Stimulated activated CD4-positive, alpha-beta T cell treated with anti-CD3 and anti-CD28 coated beads, Interleukin-15, amount 100 ng/mL, for 24 hours (primary cell): Measurements from ENCODE around the gene PRUNE2.
"Not testable (repeated sequence)": the region's sequence is repeated elsewhere in the genome, so short reads cannot be mapped to it uniquely, and the experiment has no call there.

Source experiments
- DNase-seq: peaks from one replicate; pipeline ENCODE4 v3.0.0-alpha.2; 2020

The PRUNE2 gene

DNA sequence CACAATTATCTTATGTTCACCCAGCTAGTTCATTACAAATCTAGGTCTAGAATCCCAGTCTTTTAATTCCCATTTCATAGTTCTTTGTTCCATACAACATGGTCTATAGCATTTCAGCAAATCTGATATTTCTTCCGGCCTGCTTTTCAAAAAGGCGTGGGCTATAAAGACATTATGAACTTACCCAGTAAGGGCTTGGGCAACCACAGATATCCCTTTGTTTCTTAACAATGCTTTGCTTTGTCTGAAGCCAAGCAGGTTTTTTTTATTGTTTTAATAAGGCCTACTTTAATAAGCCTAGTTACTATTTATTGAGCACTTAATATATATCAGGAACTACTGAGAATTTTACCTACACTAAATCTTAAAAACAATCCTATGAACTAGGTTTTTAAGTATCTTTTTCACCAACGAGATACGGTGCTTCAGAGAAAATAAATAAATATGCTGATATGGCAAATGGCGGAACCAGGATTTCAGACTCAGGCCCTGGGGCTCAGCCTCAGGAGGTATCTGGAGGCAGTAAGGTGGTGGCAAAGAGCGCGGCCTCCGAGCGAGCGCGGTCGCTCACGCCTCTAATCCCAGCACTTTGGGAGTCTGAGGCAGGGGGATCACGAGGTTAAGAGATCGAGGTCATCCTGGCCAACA, 112.0 kb downstream of the PRUNE2 start:
- DNase-seq, result no peak

- no peak for DNase-seq
Measured at GRCh38 chr9:76789840-76790239, 116.1 kb downstream of the PRUNE2 start.

DNA sequence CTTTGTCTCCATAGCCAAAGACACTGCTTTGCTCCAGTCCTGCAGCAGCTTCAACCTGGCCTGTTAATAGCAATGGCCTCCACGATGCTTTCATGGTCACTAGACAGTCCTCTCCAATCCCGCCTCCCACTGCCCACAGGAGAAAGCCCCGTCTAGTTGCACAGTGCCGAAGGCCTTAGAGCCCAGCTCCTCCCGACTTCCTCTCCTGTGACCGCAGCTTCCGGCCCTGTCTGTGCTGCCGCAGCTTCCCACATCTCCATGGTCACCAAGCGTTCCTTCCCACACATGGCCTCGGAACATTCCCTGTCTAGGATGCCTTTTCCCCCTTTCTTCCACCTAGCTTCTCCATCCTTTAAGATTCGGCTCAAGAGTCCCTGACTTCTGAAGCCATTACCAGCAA, 118.2 kb downstream of the PRUNE2 start:
- DNase-seq, result no peak

DNA sequence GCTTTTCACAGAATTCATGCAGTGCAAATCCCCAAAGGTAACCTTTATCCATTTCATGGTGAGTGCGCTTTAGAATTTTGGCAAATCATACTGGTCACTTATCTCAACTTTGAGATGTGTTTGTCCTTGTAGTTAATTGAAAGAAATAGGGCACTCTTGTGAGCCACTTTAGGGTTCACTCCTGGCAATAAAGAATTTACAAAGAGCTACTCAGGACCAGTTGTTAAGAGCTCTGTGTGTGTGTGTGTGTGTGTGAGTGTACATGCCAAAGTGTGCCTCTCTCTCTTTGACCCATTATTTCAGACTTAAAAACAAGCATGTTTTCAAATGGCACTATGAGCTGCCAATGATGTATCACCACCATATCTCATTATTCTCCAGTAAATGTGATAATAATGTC, 120.4 kb downstream of the PRUNE2 start:
- no peak for DNase-seq

DNA sequence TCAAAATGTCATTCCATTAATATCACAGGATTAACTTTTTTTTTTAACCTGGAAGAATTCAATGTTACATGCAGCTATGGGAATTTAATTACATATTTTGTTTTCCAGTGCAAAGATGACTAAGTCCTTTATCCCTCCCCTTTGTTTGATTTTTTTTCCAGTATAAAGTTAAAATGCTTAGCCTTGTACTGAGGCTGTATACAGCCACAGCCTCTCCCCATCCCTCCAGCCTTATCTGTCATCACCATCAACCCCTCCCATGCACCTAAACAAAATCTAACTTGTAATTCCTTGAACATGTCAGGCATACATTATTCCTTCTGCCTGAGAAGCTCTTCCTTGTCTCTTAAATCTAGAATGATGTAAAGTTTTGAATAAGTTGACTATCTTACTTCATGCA, 121.0 kb downstream of the PRUNE2 start:
- DNase-seq, result no peak

DNA sequence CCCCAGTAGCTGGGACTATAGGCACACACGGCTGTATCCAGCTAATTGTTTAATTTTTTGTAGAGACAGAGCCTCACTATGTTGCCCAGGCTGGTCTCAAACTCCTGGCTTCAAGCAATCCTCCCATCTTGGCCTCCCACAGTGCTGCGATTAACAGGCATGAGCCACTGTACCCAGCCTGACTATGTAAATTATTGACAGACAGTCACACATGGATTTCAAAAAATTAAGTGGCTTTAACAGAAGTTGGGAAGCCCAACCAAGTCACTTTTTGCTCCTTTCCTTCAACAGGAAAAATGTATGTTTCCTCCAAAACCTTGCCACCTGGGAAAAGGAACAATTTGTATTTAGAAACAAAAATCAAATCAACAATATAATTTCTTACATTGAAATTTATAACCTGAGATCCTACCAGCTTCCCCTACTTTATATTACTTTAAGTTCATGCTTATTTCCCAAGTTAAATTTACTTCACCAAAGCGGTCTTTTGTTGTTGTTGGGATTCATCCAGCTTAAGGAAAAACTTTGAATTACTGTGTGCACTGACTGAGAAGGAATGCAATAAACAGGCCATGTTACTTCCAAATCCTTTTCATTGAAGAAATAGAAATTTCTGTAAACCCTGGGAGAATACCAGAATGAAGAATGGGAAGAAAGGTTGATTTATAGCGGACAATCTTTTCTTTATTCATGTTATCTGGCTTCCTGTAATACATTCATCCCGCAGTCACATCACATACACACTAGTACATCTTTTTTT, 133.0 kb downstream of the PRUNE2 start:
- DNase-seq, result no peak

GRCh38 chr9:76766126-76766525, 139.8 kb downstream of the PRUNE2 start:
- DNase-seq, result no peak

DNA sequence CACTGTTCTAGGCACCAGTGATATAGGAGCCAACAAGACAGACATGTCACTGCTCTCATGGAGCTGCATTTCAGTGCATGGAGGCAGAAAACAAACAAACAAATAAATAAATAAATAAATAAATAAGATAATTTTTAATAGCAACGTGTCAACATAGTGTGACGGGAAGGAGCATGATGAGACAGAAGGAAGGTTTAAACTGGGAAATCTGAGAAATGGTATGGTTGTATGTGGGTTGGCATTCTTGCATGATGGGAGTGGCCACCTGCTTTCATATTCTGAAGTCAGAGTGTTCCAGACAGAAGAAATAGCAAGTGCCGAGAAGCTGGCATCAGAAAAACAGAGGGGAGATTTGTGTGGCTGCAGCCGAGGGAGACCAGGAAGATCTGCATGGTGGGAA, 141.8 kb downstream of the PRUNE2 start, which contains the start of gene PCA3:
TSS of gene PCA3 (plus strand) at position 301 of the 400 bp plus-strand sequence.
- no peak for DNase-seq

GRCh38 chr9:76761448-76761847, 144.5 kb downstream of the PRUNE2 start:
- no peak for DNase-seq

GRCh38 chr9:76759732-76760131, 146.2 kb downstream of the PRUNE2 start:
- no peak for DNase-seq

DNA sequence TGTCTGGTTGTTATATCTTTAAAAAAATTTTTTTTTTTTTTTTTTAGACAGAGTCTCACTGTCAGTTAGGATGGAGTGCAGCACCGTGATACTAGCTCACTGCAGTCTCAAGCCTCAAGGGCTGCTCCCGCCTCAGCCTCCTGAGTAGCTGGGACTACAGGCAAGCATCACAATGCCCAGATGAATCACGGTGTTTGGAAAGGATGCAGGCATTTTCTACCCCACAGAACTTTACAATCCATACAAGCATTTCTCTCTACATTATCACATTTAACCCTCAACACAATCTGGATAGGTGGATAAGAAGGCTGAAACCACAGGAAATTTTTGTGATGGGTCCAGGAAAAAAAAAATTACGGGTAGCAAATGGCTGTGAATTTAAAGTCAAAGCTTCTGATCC, 147.4 kb downstream of the PRUNE2 start:
- no peak for DNase-seq

GRCh38 chr9:76756941-76757673, 148.8 kb downstream of the PRUNE2 start:
- no peak for DNase-seq

DNA sequence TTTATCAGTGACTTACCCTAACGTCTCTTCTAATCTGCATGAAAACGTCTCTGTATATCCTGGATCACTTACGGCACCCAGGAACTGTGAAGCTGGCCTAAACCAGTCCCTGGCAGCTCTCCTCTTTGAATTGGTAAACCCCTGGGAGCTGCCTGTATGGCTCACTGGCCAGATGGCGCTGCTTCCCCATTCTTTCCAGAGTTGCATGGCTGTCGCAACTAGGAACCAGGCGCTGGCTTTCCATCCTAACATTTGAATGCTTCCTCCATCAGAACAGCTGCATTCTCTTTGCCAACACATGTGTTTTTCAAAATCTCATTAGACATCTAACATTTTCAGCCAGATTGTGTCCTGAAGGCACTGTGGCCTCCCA, 149.7 kb downstream of the PRUNE2 start:
- no peak for DNase-seq

DNA sequence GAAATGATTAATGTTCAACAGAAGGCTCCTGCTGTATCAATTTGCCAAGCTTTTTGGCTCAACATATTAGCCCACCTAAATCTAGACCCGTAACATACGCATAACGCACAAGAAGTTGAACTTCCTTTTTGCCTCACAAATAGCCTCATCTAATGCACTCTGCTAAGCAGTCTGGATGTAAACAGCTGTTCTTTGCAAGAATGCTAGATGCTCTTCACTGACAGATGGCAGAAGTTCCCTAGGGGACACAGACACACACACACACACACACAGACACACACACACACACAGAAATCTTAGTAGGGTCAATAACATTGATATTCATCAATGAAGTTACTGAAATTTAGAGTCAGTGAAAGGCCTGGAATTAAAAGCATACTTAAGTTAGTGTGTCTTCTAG, 154.9 kb downstream of the PRUNE2 start:
- no peak for DNase-seq

GRCh38 chr9:76744336-76744735, 161.6 kb downstream of the PRUNE2 start:
- no peak for DNase-seq

GRCh38 chr9:76743931-76744330, 162.0 kb downstream of the PRUNE2 start:
- DNase-seq, result no peak

- DNase-seq, result not testable (repeated sequence)
Measured at GRCh38 chr9:76742890-76743289, 163.0 kb downstream of the PRUNE2 start.

- no peak for DNase-seq
Measured at GRCh38 chr9:76741524-76741923, 164.4 kb downstream of the PRUNE2 start.

GRCh38 chr9:76738402-76738801, 167.5 kb downstream of the PRUNE2 start:
- no peak for DNase-seq

DNA sequence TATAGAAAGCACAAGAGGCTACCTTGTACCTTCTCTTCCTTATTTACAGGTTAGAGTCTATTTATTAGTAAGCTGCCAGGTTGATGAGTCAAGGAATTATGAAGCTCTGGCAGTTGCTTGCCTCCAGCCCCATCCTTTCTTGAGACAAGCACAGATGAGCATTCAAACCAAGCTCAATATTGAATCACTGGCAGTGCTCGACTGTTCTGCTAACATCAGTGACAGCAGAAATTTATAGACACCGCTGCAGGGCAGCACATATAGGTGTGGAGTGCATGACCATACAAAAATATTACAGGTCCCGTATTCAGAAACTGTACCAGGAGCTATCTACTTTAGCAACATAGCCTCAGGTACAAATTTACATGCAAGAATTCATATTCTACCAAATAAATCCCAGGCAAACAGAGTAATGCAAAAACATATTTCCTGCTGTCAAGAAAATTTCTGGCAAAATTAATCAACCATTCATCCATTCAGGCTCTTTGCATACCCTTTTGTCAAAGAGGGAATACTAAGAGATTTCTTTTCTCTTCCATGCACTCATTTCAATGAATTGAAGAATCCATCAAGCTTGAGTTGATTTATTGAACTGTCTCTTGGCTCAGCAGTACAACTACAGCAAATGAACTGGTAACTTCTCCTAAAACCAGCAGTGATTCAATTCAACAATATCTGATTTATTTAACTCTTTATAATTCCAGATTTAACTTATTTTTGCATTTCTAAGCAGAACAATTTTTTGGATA, 168.6 kb downstream of the PRUNE2 start:
- no peak for DNase-seq

GRCh38 chr9:76734716-76735115, 171.2 kb downstream of the PRUNE2 start:
- DNase-seq, result no peak

- no peak for DNase-seq
Measured at GRCh38 chr9:76733096-76733495, 172.8 kb downstream of the PRUNE2 start.

DNA sequence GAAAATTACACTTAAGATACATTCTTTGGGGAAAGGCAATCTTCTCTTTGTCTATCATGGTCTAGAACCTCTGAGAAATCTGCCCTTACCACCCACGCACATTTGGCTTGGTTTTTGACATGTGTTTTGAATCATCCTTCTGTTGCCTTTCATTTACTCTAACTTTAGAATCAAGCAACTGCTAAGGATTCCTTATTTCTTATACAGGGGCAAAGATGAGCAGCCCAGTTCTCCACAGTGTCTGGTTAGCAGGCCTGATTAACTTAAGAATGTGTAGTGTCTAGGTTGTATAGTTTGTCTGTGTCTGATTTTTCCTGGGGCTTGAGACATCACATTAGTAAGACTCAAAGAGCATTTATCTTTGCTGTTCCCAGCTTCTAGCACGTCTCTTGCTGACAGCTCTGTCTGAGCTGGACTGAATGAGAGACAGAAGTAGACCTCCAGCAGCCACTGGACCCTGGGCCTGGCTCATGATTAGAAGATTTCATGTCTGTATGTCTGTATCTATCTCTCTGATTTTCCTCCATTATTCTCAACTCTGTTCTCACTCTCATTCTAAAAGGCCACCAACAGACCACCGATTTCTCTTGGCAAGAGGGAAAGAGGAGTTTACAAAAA, 173.5 kb downstream of the PRUNE2 start:
- DNase-seq, result no peak
